Measurements from ENCODE around the gene MAB21L4. TPM values are rescaled to one million over a fixed set of nuclear protein-coding genes. Genes with fewer than 3 reads are reported as not detected.

The MAB21L4 gene
- total RNA-seq, 4 donors from 2014 or later = 4.9 to 11.6 (median 9.8) TPM; not detected in 1

GRCh38 chr2:240914645-240915525 lies 18.9 kb upstream of the MAB21L4 start:
- Histone ChIP-seq H3K27me3 (peaks cover 32% of the 10 kb centered on the region), H3K36me3 (no peaks in the 10 kb centered on the region), H3K9me3 (no peaks in the 10 kb centered on the region), H3K4me1 (peaks cover 0 to 17% (median 5%) of the 10 kb centered on the region in 4 donors), H3K27ac (no peak overlapping the region), H3K4me3 (no peak overlapping the region)
- TF ChIP-seq POLR2AphosphoS5 (IDR thresholded peaks at IDR 0.05) (no peak), CTCF (IDR thresholded peaks at IDR 0.05) (no peak), EP300 (IDR thresholded peaks at IDR 0.05; ENCODE audit: low read depth) (no peak), POLR2A (IDR thresholded peaks at IDR 0.05) (no peak)
- in situ Hi-C loops (cut with MboI; ENCODE audit: low pct_ligation_motif_present in 1 of 4, low pct_unique_long_range_greater_than_20kb in 1 of 4, low sequenced_read_pairs in 3 of 4) = no loop called here
- WGBS, 2 donors (ENCODE audit: low coverage in 1 of 2) = 63% methylated on average over 13 of the region's 25 CpGs; no CpG with 5 or more reads in 1 of the 2 donors
- no peak for DNase-seq
- intact Hi-C loops (cut with DNase I; ENCODE audit: low total_unique reads) = no loop called here

- no peak overlapping the region for H3K4me3 ChIP-seq
- peak; percentile 70 to 91 (median 81) for TF ChIP-seq CTCF (IDR thresholded peaks at IDR 0.05)
- no peak for TF ChIP-seq POLR2A (IDR thresholded peaks at IDR 0.05)
- TF ChIP-seq POLR2AphosphoS5 (IDR thresholded peaks at IDR 0.05) = no peak
- no peak for TF ChIP-seq EP300 (IDR thresholded peaks at IDR 0.05; ENCODE audit: low read depth)
- peak; percentile 54 for DNase-seq
- intact Hi-C loops (cut with DNase I; ENCODE audit: low total_unique reads) (no loop called here), in situ Hi-C loops (cut with MboI; ENCODE audit: low pct_ligation_motif_present in 1 of 4, low pct_unique_long_range_greater_than_20kb in 1 of 4, low sequenced_read_pairs in 3 of 4) (no loop called here)
- H3K36me3 ChIP-seq = no peaks in the 10 kb centered on the region
- peaks cover 40% of the 10 kb centered on the region for H3K27me3 ChIP-seq
- 0 to 52% methylated on average over 1 to 27 of the region's 36 CpGs for WGBS, 2 donors (ENCODE audit: low coverage in 1 of 2)
- H3K27ac ChIP-seq = no peak overlapping the region
- H3K9me3 ChIP-seq = no peaks in the 10 kb centered on the region
- H3K4me1 ChIP-seq = peaks cover 0 to 17% (median 5%) of the 10 kb centered on the region in 4 donors
Observed at GRCh38 chr2:240913810-240914644, 18.1 kb upstream of the MAB21L4 start.

- intact Hi-C loops (cut with DNase I; ENCODE audit: low total_unique reads) (no loop called here), in situ Hi-C loops (cut with MboI; ENCODE audit: low pct_ligation_motif_present in 1 of 4, low pct_unique_long_range_greater_than_20kb in 1 of 4, low sequenced_read_pairs in 3 of 4) (no loop called here)
- peaks cover 0 to 17% (median 5%) of the 10 kb centered on the region in 4 donors for H3K4me1 ChIP-seq
- H3K27me3 ChIP-seq = peaks cover 40% of the 10 kb centered on the region
- no peak for DNase-seq
- TF ChIP-seq POLR2A (IDR thresholded peaks at IDR 0.05) = no peak
- TF ChIP-seq CTCF (IDR thresholded peaks at IDR 0.05) = no peak
- no peak for TF ChIP-seq EP300 (IDR thresholded peaks at IDR 0.05; ENCODE audit: low read depth)
- no peak for TF ChIP-seq POLR2AphosphoS5 (IDR thresholded peaks at IDR 0.05)
- 53 to 81% methylated on average over 3 to 21 of the region's 21 CpGs for WGBS, 2 donors (ENCODE audit: low coverage in 1 of 2)
- H3K4me3 ChIP-seq = no peak overlapping the region
- no peak overlapping the region for H3K27ac ChIP-seq
- H3K9me3 ChIP-seq = no peaks in the 10 kb centered on the region
- no peaks in the 10 kb centered on the region for H3K36me3 ChIP-seq
Observed at GRCh38 chr2:240912878-240913809, 17.2 kb upstream of the MAB21L4 start.

Measured in transverse colon (tissue), 4 donors.